ENCODE measurements around the gene NCMAP. TPM values are rescaled to one million over a fixed set of nuclear protein-coding genes. Genes with fewer than 3 reads are reported as not detected.

Gene NCMAP
- total and polyA plus RNA-seq, 4 donors: 1.5 to 20.2 (median 5.9) TPM

GRCh38 chr1:24657781-24658180 is 101.9 kb downstream of the NCMAP start:
- Histone ChIP-seq H3K4me1 (ENCODE audit: control insufficient read depth in 5 of 5, insufficient read depth in 5 of 5, low read length in 5 of 5) (no peaks in the 10 kb centered on the region), H3K9ac (ENCODE audit: insufficient read depth in 1 of 2, low read length in 2 of 2) (no peak overlapping the region), H3K36me3 (ENCODE audit: control insufficient read depth in 4 of 4, insufficient read depth in 4 of 4, low read length in 4 of 4) (peaks cover 24 to 61% (median 41%) of the 10 kb centered on the region in 4 donors), H3K27me3 (ENCODE audit: control insufficient read depth in 3 of 3, insufficient read depth in 3 of 3, low read length in 2 of 3) (no peaks in the 10 kb centered on the region), H3K4me3 (no peak overlapping the region), H3K9me3 (ENCODE audit: control insufficient read depth in 4 of 4, insufficient read depth in 3 of 4, low read length in 3 of 4) (no peaks in the 10 kb centered on the region), H3K27ac (ENCODE audit: low read depth in 1 of 2, low read length in 1 of 2) (no peak overlapping the region)
- ATAC-seq (ENCODE audit: insufficient read depth, low FRiP score) (no peak), DNase-seq (no peak)
- TF ChIP-seq CTCF (IDR thresholded peaks at IDR 0.05; ENCODE audit: control extremely low read depth, extremely low read depth): no peak
- WGBS, 2 donors: 84 to 93% methylated on average over 3 of the region's 3 CpGs

Small RNA genes within 50 kb of the gene (small RNA-seq; reads per million reads assigned to genes)
- gene RF00019 (ENCODE audit: low replicate concordance): not detected

Other genes starting within 250 kb of the NCMAP start
- gene GRHL3, start 236.7 kb upstream of the NCMAP start, total RNA-seq: under 1 TPM; 0.40 to 0.95 TPM
- gene GRHL3, start 236.7 kb upstream of the NCMAP start, polyA plus RNA-seq: under 1 TPM; 0.23 to 0.30 TPM
- 10 to 100 TPM in 1 of 2 donors, 1 to 10 TPM in 1; 10.0 to 13.5 TPM for gene STPG1, start 142.3 kb upstream of the NCMAP start, total RNA-seq
- 1 to 10 TPM; 6.7 to 9.5 TPM for gene STPG1, start 142.3 kb upstream of the NCMAP start, polyA plus RNA-seq
- gene NIPAL3, start 140.3 kb upstream of the NCMAP start, total RNA-seq: 10 to 100 TPM; 25.7 to 31.8 TPM
- gene NIPAL3, start 140.3 kb upstream of the NCMAP start, polyA plus RNA-seq: 10 to 100 TPM; 11.9 to 14.0 TPM
- 10 to 100 TPM; 18.7 to 21.4 TPM for gene RCAN3, start 53.3 kb upstream of the NCMAP start, total RNA-seq
- gene RCAN3, start 53.3 kb upstream of the NCMAP start, polyA plus RNA-seq: 1 to 10 TPM; 5.2 to 6.9 TPM
- 10 to 100 TPM; 92.4 to 95.8 TPM for gene SRRM1, start 87.2 kb downstream of the NCMAP start, total RNA-seq
- 10 to 100 TPM; 37.4 to 42.3 TPM for gene SRRM1, start 87.2 kb downstream of the NCMAP start, polyA plus RNA-seq
- gene CLIC4, start 189.4 kb downstream of the NCMAP start, total RNA-seq: 100 to 1,000 TPM; 227 to 236 TPM
- gene CLIC4, start 189.4 kb downstream of the NCMAP start, polyA plus RNA-seq: 100 to 1,000 TPM in 1 of 2 donors, 10 to 100 TPM in 1; 52.0 to 106 TPM

Measured in lung (tissue), 13 donors.